KBM-7 (cell line): ENCODE measurements around the gene MN1.

ENCODE experiments used
- DNase-seq: peaks from one replicate; pipeline ENCODE4 v3.0.0-alpha.2; 2015
- in situ Hi-C: fragments of 300-500 bp; cut with MboI; formaldehyde crosslinking; loops from 2 replicates; pipeline ENCODE4 v1.14.3; 2020; ENCODE audit warnings: low sequenced_read_pairs, low pct_unique_long_range_greater_than_20kb, mixed read lengths

Gene MN1

GRCh38 chr22:27829620-27830019 lies 28.1 kb upstream of the MN1 start:
- no peak for DNase-seq

GRCh38 chr22:27827604-27828587 lies 26.3 kb upstream of the MN1 start:
- DNase-seq, result no peak
- in situ Hi-C loops, result no loop called here

More at GRCh38 chr22:27829620-27830019, 28.1 kb upstream of the MN1 start:
- in situ Hi-C loops, result no loop called here

GRCh38 chr22:27825174-27825573 lies 23.6 kb upstream of the MN1 start:
- in situ Hi-C loops, result no loop called here
- DNase-seq, result peak; percentile 47

- in situ Hi-C loops, result loop anchor here (25.0 kb wide), 1 partner anchor 411 kb away; no protein-coding TSS in a partner anchor
- DNase-seq, result no peak
These were observed 21.7 kb upstream of the MN1 start for GRCh38 chr22:27823221-27823620.

- in situ Hi-C loops, result loop anchor here (25.0 kb wide), 1 partner anchor 409 kb away; no protein-coding TSS in a partner anchor
- no peak for DNase-seq
These were observed 19.6 kb upstream of the MN1 start for GRCh38 chr22:27820896-27821866.

GRCh38 chr22:27816552-27816951 lies 15.0 kb upstream of the MN1 start:
- no peak for DNase-seq
- in situ Hi-C loops, result loop anchor here (25.0 kb wide), 1 partner anchor 404 kb away; no protein-coding TSS in a partner anchor

- DNase-seq, result no peak
- in situ Hi-C loops, result loop anchor here (25.0 kb wide), 1 partner anchor 404 kb away; no protein-coding TSS in a partner anchor
These were observed 14.4 kb upstream of the MN1 start for GRCh38 chr22:27815826-27816530.

- in situ Hi-C loops, result loop anchor here (25.0 kb wide), 1 partner anchor 403 kb away; no protein-coding TSS in a partner anchor
- no peak for DNase-seq
These were observed 13.4 kb upstream of the MN1 start for GRCh38 chr22:27814993-27815392.

- in situ Hi-C loops, result loop anchor here (25.0 kb wide), 1 partner anchor 399 kb away; no protein-coding TSS in a partner anchor
These were observed 10.2 kb upstream of the MN1 start for GRCh38 chr22:27811778-27812177.

GRCh38 chr22:27810609-27811151 lies 9.1 kb upstream of the MN1 start:
- in situ Hi-C loops, result loop anchor here (25.0 kb wide), 1 partner anchor 398 kb away; no protein-coding TSS in a partner anchor
- DNase-seq, result no peak

More at GRCh38 chr22:27811778-27812177, 10.2 kb upstream of the MN1 start:
- DNase-seq, result no peak

- in situ Hi-C loops, result loop anchor here (25.0 kb wide), 1 partner anchor 398 kb away; no protein-coding TSS in a partner anchor
- no peak for DNase-seq
These were observed 8.4 kb upstream of the MN1 start for GRCh38 chr22:27809700-27810608.

GRCh38 chr22:27809226-27809603 lies 7.7 kb upstream of the MN1 start:
- no peak for DNase-seq
- in situ Hi-C loops, result loop anchor here (25.0 kb wide), 1 partner anchor 397 kb away; no protein-coding TSS in a partner anchor

GRCh38 chr22:27808451-27809225 lies 7.1 kb upstream of the MN1 start:
- in situ Hi-C loops, result loop anchor here (25.0 kb wide), 1 partner anchor 396 kb away; no protein-coding TSS in a partner anchor
- no peak for DNase-seq

GRCh38 chr22:27805841-27806240 lies 4.3 kb upstream of the MN1 start:
- DNase-seq, result no peak
- in situ Hi-C loops, result loop anchor here (25.0 kb wide), 1 partner anchor 394 kb away; no protein-coding TSS in a partner anchor

- peak; percentile 55 for DNase-seq
These were observed 3.1 kb upstream of the MN1 start for GRCh38 chr22:27804470-27805297.

More at GRCh38 chr22:27804470-27805297, 3.1 kb upstream of the MN1 start:
- in situ Hi-C loops, result loop anchor here (25.0 kb wide), 1 partner anchor 392 kb away; no protein-coding TSS in a partner anchor
